GM19467 (cell line): Measurements from ENCODE around the gene HCK.

Source experiments
- ATAC-seq: cut with Tn5 transposase; IDR thresholded peaks from one replicate; pipeline ENCODE4 v1.9.1; 2021; ENCODE audit warnings: mild to moderate bottlenecking, moderate library complexity; ENCODE audit not compliant: unreplicated experiment

The HCK gene

GRCh38 chr20:32052090-32052777 lies at the start of gene HCK:
Gene HCK (plus strand): TSS chr20:32052242.
- no peak for ATAC-seq

- no peak for ATAC-seq
Observed at GRCh38 chr20:32003325-32003724, 48.7 kb upstream of the HCK start.

- ATAC-seq = no peak
Observed at GRCh38 chr20:32004963-32005362, 47.1 kb upstream of the HCK start.

GRCh38 chr20:32006053-32006452 lies 46.0 kb upstream of the HCK start:
- ATAC-seq = no peak

- no peak for ATAC-seq
Observed at GRCh38 chr20:32006841-32007786, 44.9 kb upstream of the HCK start.

GRCh38 chr20:32007787-32008616 lies 44.0 kb upstream of the HCK start:
- no peak for ATAC-seq

GRCh38 chr20:32009564-32009963 lies 42.5 kb upstream of the HCK start:
- ATAC-seq = no peak

- no peak for ATAC-seq
Observed at GRCh38 chr20:32010101-32010500, 41.9 kb upstream of the HCK start, which contains the start of gene CCM2L. Gene CCM2L (plus strand): TSS chr20:32010438. CDS start chr20:32010455, 17 bp downstream.

- ATAC-seq = no peak
Observed at GRCh38 chr20:32010666-32011065, 41.4 kb upstream of the HCK start.

- ATAC-seq = no peak
Observed at GRCh38 chr20:32012159-32012688, 39.8 kb upstream of the HCK start.

GRCh38 chr20:32013326-32013725 lies 38.7 kb upstream of the HCK start:
- no peak for ATAC-seq

GRCh38 chr20:32017711-32018251 lies 34.3 kb upstream of the HCK start:
- no peak for ATAC-seq

GRCh38 chr20:32018269-32019155 lies 33.5 kb upstream of the HCK start:
- ATAC-seq = no peak

- ATAC-seq = no peak
Observed at GRCh38 chr20:32019156-32019510, 32.9 kb upstream of the HCK start.

- no peak for ATAC-seq
Observed at GRCh38 chr20:32019563-32020463, 32.2 kb upstream of the HCK start.

GRCh38 chr20:32021091-32021490 lies 31.0 kb upstream of the HCK start:
- ATAC-seq = no peak

GRCh38 chr20:32024683-32025295 lies 27.3 kb upstream of the HCK start:
- ATAC-seq = no peak

- ATAC-seq = no peak
Observed at GRCh38 chr20:32027643-32028042, 24.4 kb upstream of the HCK start.
